Daoy (cell line): Measurements from ENCODE around the gene ATXN7L3. TPM values are rescaled to one million over a fixed set of nuclear protein-coding genes. Genes with fewer than 3 reads are reported as not detected.

Experiments
- total RNA-seq: library from RNA; depleted of rRNA; stranded (reverse); fragments of >200 nt; shearing (Covaris generic); gene quantifications from 2 replicates; pipeline ENCODE4 v1.2.3, GENCODE V29; 2014; rRNA removed

Gene ATXN7L3
- total RNA-seq, 1 experiment from 2014 or later = 23.6 TPM

Other genes starting within 250 kb of the ATXN7L3 start
- not detected in 2 replicates for gene PYY, start 245.9 kb downstream of the ATXN7L3 start, total RNA-seq
- 0.09 and 1.1 TPM in 2 replicates for gene NAGS, start 195.3 kb downstream of the ATXN7L3 start, total RNA-seq
- 27.9 and 31.9 TPM in 2 replicates for gene TMEM101, start 184.9 kb downstream of the ATXN7L3 start, total RNA-seq
- 41.0 and 42.6 TPM in 2 replicates for gene LSM12, start 133.2 kb downstream of the ATXN7L3 start, total RNA-seq
- gene G6PC3, start 129.1 kb downstream of the ATXN7L3 start, total RNA-seq = 22.6 and 30.1 TPM in 2 replicates
- 24.0 and 33.1 TPM in 2 replicates for gene HDAC5, start 76.2 kb downstream of the ATXN7L3 start, total RNA-seq
- 4.3 and 7.9 TPM in 2 replicates for gene HROB, start 58.0 kb downstream of the ATXN7L3 start, total RNA-seq
- gene ASB16, start 29.2 kb downstream of the ATXN7L3 start, total RNA-seq = not detected in 2 replicates
- gene TMUB2, start 12.9 kb downstream of the ATXN7L3 start, total RNA-seq = 7.0 and 9.2 TPM in 2 replicates
- 57.9 and 74.4 TPM in 2 replicates for gene UBTF, start 19.8 kb upstream of the ATXN7L3 start, total RNA-seq
- gene SLC4A1, start 68.3 kb upstream of the ATXN7L3 start, total RNA-seq = not detected in 2 replicates
- gene RUNDC3A, start 108.7 kb upstream of the ATXN7L3 start, total RNA-seq = 0.69 TPM in 1 of 2 replicates, not detected in the other
- 65.6 and 89.0 TPM in 2 replicates for gene SLC25A39, start 124.9 kb upstream of the ATXN7L3 start, total RNA-seq
- 63.0 and 84.5 TPM in 2 replicates for gene GRN, start 145.4 kb upstream of the ATXN7L3 start, total RNA-seq
- 3.0 and 3.4 TPM in 2 replicates for gene FAM171A2, start 164.0 kb upstream of the ATXN7L3 start, total RNA-seq
- gene ITGA2B, start 189.8 kb upstream of the ATXN7L3 start, total RNA-seq = 0.46 TPM in 1 of 2 replicates, not detected in the other